Measurements from ENCODE around the gene CCDC141. TPM values are rescaled to one million over a fixed set of nuclear protein-coding genes. Genes with fewer than 3 reads are reported as not detected.

CCDC141 gene
- total RNA-seq, 2 experiments from 2014 or later = 10.8 to 14.6 TPM

DNA sequence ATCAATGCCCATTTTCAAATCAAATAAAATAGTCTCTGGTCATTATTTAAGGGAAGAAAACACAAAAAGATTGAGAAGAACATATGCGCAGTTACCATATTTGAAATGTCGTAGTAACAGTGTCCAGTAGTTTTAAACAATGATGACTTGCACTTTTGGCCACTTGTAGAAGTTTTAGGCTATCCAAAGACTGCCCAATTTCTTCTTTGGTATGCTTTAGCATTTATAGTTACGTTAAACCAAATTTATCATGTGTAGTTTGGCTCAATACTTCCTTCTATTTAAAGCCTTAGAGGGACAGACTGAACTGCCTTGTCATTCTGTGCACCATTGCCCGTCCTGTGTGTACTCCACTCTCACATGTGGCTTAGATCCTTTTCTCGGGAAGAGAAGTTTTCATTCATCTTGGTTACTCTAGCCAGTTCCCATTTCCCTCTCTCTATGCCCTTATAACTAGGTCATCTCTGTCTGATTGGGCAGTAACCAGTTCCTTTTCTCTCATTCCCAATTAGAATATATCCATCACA lies 157.9 kb downstream of the CCDC141 start:
- H3K9me3 Mint-ChIP-seq = no peaks in the 10 kb centered on the region
- peaks cover 2% of the 10 kb centered on the region for H3K36me3 Mint-ChIP-seq (ENCODE audit: low read depth)
- CTCF ChIA-PET = interaction anchor here (0.7 to 1.4 kb wide), 2 partner anchors 9 to 449 kb away, joined by 3 to 5 read pairs; no protein-coding TSS in a partner anchor
- peaks cover 14% of the 10 kb centered on the region for H3K4me1 Mint-ChIP-seq
- DNase-seq = no peak
- H3K4me3 Mint-ChIP-seq = no peak overlapping the region
- H3K27ac Mint-ChIP-seq = no peak overlapping the region
- H3K27me3 Mint-ChIP-seq = peaks cover 3% of the 10 kb centered on the region
- POLR2A ChIA-PET = no interaction called here

DNA sequence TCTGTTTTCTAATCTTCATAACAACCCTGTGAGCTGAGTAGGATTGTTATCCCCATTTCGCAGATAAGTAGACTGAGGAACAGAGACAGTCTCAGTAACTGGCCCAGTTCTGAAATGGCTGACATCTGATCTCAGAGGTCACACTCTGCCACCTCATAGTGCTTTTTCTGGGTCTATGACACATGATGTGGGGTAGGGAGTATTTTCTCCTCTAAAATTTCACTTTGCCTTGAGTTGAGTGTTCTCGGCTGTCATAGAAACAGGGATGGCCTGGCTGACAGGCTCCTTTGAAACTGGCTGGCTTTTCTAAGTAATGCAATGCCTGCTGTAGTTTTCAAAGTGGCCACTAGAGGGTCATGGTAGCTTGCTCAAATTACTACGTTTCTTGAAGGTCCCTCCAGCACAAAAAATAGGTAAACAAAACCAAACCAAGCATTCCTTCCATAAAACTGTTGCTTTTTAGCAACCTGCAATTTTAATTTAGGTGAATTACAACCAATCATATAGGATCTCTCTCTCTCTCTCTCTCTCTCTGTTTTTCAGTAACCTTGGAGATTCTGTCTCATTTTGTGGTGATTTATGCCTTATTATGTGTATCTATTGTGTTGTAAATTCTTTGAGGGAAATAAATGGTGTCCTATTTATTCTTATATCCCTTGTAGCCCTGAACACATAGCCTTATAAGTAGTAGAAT lies 158.5 kb downstream of the CCDC141 start:
- H3K4me1 Mint-ChIP-seq = peaks cover 14% of the 10 kb centered on the region
- ChIA-PET CTCF (interaction anchor here (0.7 to 1.4 kb wide), 3 partner anchors 9 to 449 kb away, joined by 3 to 5 read pairs (median 3); no protein-coding TSS in a partner anchor), POLR2A (no interaction called here)
- H3K9me3 Mint-ChIP-seq = no peaks in the 10 kb centered on the region
- peaks cover 3% of the 10 kb centered on the region for H3K27me3 Mint-ChIP-seq
- H3K36me3 Mint-ChIP-seq (ENCODE audit: low read depth) = peaks cover 2% of the 10 kb centered on the region
- H3K4me3 Mint-ChIP-seq = no peak overlapping the region
- DNase-seq = peak; percentile 77
- no peak overlapping the region for H3K27ac Mint-ChIP-seq

- Mint-ChIP-seq H3K27me3 (no peaks in the 10 kb centered on the region), H3K4me3 (no peak overlapping the region)
- CTCF ChIA-PET = no interaction called here
These were observed 163.9 kb downstream of the CCDC141 start for GRCh38 chr2:178886006-178886405.

GRCh38 chr2:178884440-178884839 lies 165.5 kb downstream of the CCDC141 start:
- DNase-seq = no peak
- ChIA-PET CTCF (interaction anchor here (0.7 kb wide), 2 partner anchors 41 to 87 kb away, joined by 3 read pairs; no protein-coding TSS in a partner anchor), POLR2A (no interaction called here)
- Mint-ChIP-seq H3K27ac (no peak overlapping the region), H3K36me3 (ENCODE audit: low read depth) (peaks cover 5% of the 10 kb centered on the region), H3K4me1 (no peaks in the 10 kb centered on the region), H3K27me3 (no peaks in the 10 kb centered on the region), H3K9me3 (no peaks in the 10 kb centered on the region), H3K4me3 (no peak overlapping the region)

More at GRCh38 chr2:178886006-178886405, 163.9 kb downstream of the CCDC141 start:
- DNase-seq = no peak
- Mint-ChIP-seq H3K27ac (no peak overlapping the region), H3K4me1 (no peaks in the 10 kb centered on the region), H3K36me3 (ENCODE audit: low read depth) (peaks cover 5% of the 10 kb centered on the region), H3K9me3 (no peaks in the 10 kb centered on the region)
- POLR2A ChIA-PET = no interaction called here

DNA sequence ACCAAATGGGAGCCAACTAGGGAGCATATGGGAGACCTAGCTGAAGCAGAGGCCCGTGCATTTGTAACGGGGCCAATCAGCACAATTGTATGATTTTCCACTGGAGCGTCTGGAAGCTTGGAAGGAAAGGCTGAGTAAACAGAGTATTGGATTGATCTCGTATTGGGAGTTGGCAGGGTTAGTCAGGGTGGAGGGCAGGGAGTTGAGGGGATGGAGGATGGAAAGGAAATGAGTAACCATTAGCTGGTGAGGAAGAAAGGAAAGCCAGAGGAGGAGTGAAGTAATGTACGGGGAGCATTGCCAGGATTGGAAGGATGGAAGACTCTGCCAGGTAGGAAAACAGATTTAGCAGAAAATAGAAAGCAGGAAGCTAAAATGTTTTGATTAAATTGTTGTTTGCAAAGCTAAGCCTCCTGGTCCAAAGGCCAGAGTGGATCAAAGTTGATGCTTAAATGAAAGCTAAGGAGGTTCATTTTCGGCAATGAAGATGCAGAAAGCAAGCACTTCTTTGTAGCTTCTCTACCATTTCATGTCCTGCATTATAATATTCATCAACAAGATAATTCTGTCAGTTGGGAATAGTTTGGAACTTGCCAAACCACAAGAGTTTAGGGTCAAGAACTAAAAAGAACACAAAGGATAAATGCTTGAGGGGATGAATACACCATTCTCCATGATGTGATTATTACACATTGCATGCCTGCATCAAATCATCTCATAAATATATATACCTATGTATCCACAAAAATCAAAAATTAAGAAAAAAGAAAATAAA lies 167.1 kb downstream of the CCDC141 start:
- H3K27ac Mint-ChIP-seq = no peak overlapping the region
- no peaks in the 10 kb centered on the region for H3K27me3 Mint-ChIP-seq

GRCh38 chr2:178881075-178881474 lies 168.9 kb downstream of the CCDC141 start:
- ChIA-PET POLR2A (no interaction called here), CTCF (interaction anchor here (1.3 kb wide), 1 partner anchor 9 kb away, joined by 3 read pairs; no protein-coding TSS in a partner anchor)
- peaks cover 6% of the 10 kb centered on the region for H3K36me3 Mint-ChIP-seq (ENCODE audit: low read depth)
- no peaks in the 10 kb centered on the region for H3K4me1 Mint-ChIP-seq
- no peak overlapping the region for H3K27ac Mint-ChIP-seq
- DNase-seq = no peak
- no peaks in the 10 kb centered on the region for H3K9me3 Mint-ChIP-seq
- no peak overlapping the region for H3K4me3 Mint-ChIP-seq
- H3K27me3 Mint-ChIP-seq = no peaks in the 10 kb centered on the region

More for the DNA sequence above, 167.1 kb downstream of the CCDC141 start:
- no peak for DNase-seq
- POLR2A ChIA-PET = no interaction called here
- H3K9me3 Mint-ChIP-seq = no peaks in the 10 kb centered on the region
- no peaks in the 10 kb centered on the region for H3K4me1 Mint-ChIP-seq
- CTCF ChIA-PET = interaction anchor here (1.5 kb wide), 1 partner anchor 8 kb away, joined by 5 read pairs; no protein-coding TSS in a partner anchor
- H3K36me3 Mint-ChIP-seq (ENCODE audit: low read depth) = peaks cover 6% of the 10 kb centered on the region
- no peak overlapping the region for H3K4me3 Mint-ChIP-seq

DNA sequence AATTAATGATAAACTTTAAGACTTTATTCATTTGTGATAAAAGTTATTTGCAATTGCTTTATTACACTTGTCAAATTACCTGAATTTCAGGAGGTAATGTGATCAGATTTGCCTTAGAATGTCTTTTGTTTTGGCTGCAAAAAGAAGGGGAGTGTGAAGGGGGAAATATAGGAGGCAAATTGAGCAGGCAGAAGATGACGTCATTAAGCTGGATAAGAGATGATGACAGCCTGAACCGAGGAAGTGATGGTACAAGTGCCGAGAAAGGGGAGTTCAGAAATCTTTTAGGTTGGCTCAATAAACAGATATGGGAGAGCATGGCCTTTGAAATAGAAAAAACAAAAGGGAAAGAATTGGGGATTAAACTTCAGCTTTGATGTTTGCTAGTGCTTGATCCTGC lies 169.7 kb downstream of the CCDC141 start:
- ChIA-PET CTCF (no interaction called here), POLR2A (no interaction called here)
- H3K4me1 Mint-ChIP-seq = no peaks in the 10 kb centered on the region
- no peak overlapping the region for H3K4me3 Mint-ChIP-seq
- H3K36me3 Mint-ChIP-seq (ENCODE audit: low read depth) = peaks cover 6% of the 10 kb centered on the region
- no peaks in the 10 kb centered on the region for H3K27me3 Mint-ChIP-seq
- no peak for DNase-seq
- H3K9me3 Mint-ChIP-seq = no peaks in the 10 kb centered on the region
- no peak overlapping the region for H3K27ac Mint-ChIP-seq

DNA sequence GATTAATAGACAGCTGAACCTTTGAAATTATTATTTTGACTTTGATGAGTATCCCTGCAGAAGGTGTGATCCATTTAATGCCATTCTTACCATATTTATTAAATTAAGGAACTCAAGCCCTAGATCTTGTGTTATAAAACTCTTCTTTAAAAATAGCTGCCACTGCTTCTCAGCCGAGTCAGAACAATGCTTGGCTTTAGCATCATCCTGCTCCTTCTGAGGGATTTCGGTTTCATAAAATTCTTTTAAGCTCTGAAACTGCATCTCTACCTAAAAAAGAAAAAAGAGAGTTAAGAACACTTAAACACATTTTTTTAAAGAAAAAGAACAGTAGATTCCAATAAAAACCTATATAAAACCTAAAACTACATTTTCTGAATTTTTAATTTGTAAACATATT lies 172.1 kb downstream of the CCDC141 start:
- peaks cover 6% of the 10 kb centered on the region for H3K36me3 Mint-ChIP-seq (ENCODE audit: low read depth)
- no peaks in the 10 kb centered on the region for H3K4me1 Mint-ChIP-seq
- no peaks in the 10 kb centered on the region for H3K27me3 Mint-ChIP-seq
- H3K27ac Mint-ChIP-seq = no peak overlapping the region
- ChIA-PET POLR2A (no interaction called here), CTCF (no interaction called here)
- H3K4me3 Mint-ChIP-seq = no peak overlapping the region
- no peak for DNase-seq
- no peaks in the 10 kb centered on the region for H3K9me3 Mint-ChIP-seq

GRCh38 chr2:178874529-178875240 lies 175.3 kb downstream of the CCDC141 start:
- DNase-seq = no peak
- peaks cover 27% of the 10 kb centered on the region for H3K4me1 Mint-ChIP-seq
- no peak overlapping the region for H3K27ac Mint-ChIP-seq
- H3K4me3 Mint-ChIP-seq = no peak overlapping the region
- ChIA-PET CTCF (interaction anchor here (1.5 kb wide), 1 partner anchor 13 kb away, joined by 3 read pairs; no protein-coding TSS in a partner anchor), POLR2A (no interaction called here)
- H3K9me3 Mint-ChIP-seq = no peaks in the 10 kb centered on the region
- no peaks in the 10 kb centered on the region for H3K27me3 Mint-ChIP-seq
- peaks cover 4% of the 10 kb centered on the region for H3K36me3 Mint-ChIP-seq (ENCODE audit: low read depth)

GRCh38 chr2:178873912-178874311 lies 176.0 kb downstream of the CCDC141 start:
- H3K4me3 Mint-ChIP-seq = no peak overlapping the region
- peaks cover 27% of the 10 kb centered on the region for H3K4me1 Mint-ChIP-seq
- CTCF ChIA-PET = no interaction called here
- no peak for DNase-seq
- H3K27me3 Mint-ChIP-seq = no peaks in the 10 kb centered on the region
- POLR2A ChIA-PET = no interaction called here
- peaks cover 4% of the 10 kb centered on the region for H3K36me3 Mint-ChIP-seq (ENCODE audit: low read depth)
- no peak overlapping the region for H3K27ac Mint-ChIP-seq
- no peaks in the 10 kb centered on the region for H3K9me3 Mint-ChIP-seq

DNA sequence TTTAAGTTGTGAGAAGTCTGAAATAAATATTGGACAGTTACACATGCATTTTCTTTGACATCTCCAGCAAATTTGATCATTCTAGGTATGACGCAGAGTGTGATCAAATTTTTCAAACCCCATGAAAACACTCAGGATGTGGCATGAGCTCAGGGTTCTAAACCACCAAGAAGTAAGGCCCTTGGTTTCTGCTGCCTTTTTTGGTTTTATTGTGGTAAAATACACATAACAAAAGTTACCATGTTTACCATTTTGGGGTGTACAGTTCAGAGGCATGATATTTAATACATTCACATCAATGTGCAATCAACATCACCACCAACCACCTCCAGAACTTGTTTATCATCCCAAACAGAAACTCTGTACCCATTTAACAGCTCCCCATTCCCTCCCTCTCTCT lies 178.4 kb downstream of the CCDC141 start:
- CTCF ChIA-PET = no interaction called here

DNA sequence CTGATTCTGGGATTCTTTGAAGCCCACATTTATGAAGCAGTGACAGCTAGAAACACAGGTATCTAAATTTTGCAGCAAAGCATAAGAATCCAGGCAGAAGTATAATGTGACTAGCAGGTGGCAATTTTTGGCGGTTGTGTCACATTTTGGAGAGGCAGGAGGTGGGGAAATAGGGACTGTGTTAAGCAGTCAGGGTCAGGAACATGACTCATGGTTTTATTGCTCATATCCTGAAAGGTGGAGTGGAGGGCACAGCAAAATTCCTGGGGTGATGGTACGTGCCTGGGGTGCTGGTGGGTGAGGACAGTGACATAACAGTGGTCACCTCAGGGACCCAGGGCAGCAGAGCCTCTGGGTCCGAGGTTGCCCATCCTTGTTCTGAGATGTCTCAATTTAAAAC lies 179.2 kb downstream of the CCDC141 start:
- POLR2A ChIA-PET = no interaction called here
- no peak for DNase-seq
- no peaks in the 10 kb centered on the region for H3K27me3 Mint-ChIP-seq
- no peak overlapping the region for H3K4me3 Mint-ChIP-seq
- H3K9me3 Mint-ChIP-seq = no peaks in the 10 kb centered on the region
- peaks cover 27% of the 10 kb centered on the region for H3K4me1 Mint-ChIP-seq
- CTCF ChIA-PET = no interaction called here
- peak overlapping the region; percentile 67 for H3K27ac Mint-ChIP-seq
- peaks cover 3% of the 10 kb centered on the region for H3K36me3 Mint-ChIP-seq (ENCODE audit: low read depth)

More for the DNA sequence above, 178.4 kb downstream of the CCDC141 start:
- H3K4me1 Mint-ChIP-seq = peaks cover 27% of the 10 kb centered on the region
- POLR2A ChIA-PET = no interaction called here
- DNase-seq = peak; percentile 57
- H3K4me3 Mint-ChIP-seq = no peak overlapping the region
- H3K9me3 Mint-ChIP-seq = no peaks in the 10 kb centered on the region
- H3K27me3 Mint-ChIP-seq = no peaks in the 10 kb centered on the region
- peaks cover 3% of the 10 kb centered on the region for H3K36me3 Mint-ChIP-seq (ENCODE audit: low read depth)
- peak overlapping the region; percentile 63 for H3K27ac Mint-ChIP-seq

Data from activated CD4-positive, alpha-beta T cell treated with anti-CD3 and anti-CD28 coated beads, Interleukin-2, amount 10 ng/mL, durations not matched to agents 7 days and 5 days (primary cell).